Neutrophil (primary cell): ENCODE measurements around the gene PDZRN4.

Experiments used
- H3K27ac ChIP-seq: fragments of 200-600 bp; sonication (generic); 2 replicates; pipeline ENCODE4 v1.5.1; 2016; ENCODE audit warnings: mild to moderate bottlenecking, moderate library complexity
- H3K27me3 ChIP-seq: fragments of 200-600 bp; sonication (generic); 2 replicates; pipeline ENCODE4 v1.6.0; 2016; ENCODE audit warnings: mild to moderate bottlenecking
- H3K36me3 ChIP-seq: fragments of 200-600 bp; sonication (generic); 2 replicates; pipeline ENCODE4 v1.5.1; 2017
- H3K4me1 ChIP-seq, 2 experiments: fragments of 200-600 bp in 1 of 2; sonication (generic) in 1 of 2; 1 replicate in 1 of 2; 2 replicates in 1 of 2; pipeline versions ENCODE4 v1.5.1 to v1.6.1; 2013 to 2016; ENCODE audit warnings: low read depth in 1 of 2, low read length in 1 of 2, mild to moderate bottlenecking in 1 of 2, moderate library complexity in 1 of 2; ENCODE audit not compliant: control insufficient read depth in 1 of 2, insufficient read depth in 1 of 2
- H3K4me3 ChIP-seq, 2 experiments: fragments of 200-600 bp in 1 of 2; sonication (generic) in 1 of 2; 1 replicate in 1 of 2; 2 replicates in 1 of 2; pipeline ENCODE4 v1.5.1; 2013 to 2016; ENCODE audit warnings: low read depth in 1 of 2, low read length in 1 of 2, mild to moderate bottlenecking in 1 of 2, moderate library complexity in 1 of 2
- H3K9me3 ChIP-seq: fragments of 200-600 bp; sonication (generic); 2 replicates; pipeline ENCODE4 v1.5.1; 2016
- CTCF ChIP-seq: fragments of 200-600 bp; sonication (generic); IDR thresholded peaks from 2 replicates; pipeline ENCODE4 v1.5.1; 2016; ENCODE audit warnings: antibody characterized with exemption

The PDZRN4 gene

DNA sequence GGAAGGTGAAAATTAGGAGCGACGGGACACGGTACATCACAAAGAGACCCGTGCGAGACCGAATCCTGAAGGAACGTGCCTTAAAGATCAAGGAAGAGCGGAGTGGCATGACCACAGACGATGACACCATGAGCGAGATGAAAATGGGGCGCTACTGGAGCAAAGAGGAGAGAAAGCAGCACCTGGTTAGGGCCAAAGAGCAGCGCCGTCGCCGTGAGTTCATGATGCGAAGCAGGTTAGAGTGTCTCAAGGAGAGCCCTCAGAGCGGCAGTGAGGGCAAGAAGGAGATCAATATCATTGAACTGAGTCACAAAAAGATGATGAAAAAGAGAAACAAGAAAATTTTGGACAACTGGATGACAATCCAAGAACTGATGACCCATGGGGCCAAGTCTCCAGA is 385.3 kb downstream of the PDZRN4 start:
- Histone ChIP-seq H3K27ac (no peak overlapping the region), H3K9me3 (no peaks in the 10 kb centered on the region), H3K36me3 (no peaks in the 10 kb centered on the region), H3K4me3 (no peak overlapping the region), H3K4me1 (no peaks in the 10 kb centered on the region), H3K27me3 (no peaks in the 10 kb centered on the region)
- no peak for TF ChIP-seq CTCF

- no peak for TF ChIP-seq CTCF
- Histone ChIP-seq H3K9me3 (no peaks in the 10 kb centered on the region), H3K4me1 (no peaks in the 10 kb centered on the region), H3K27ac (no peak overlapping the region), H3K36me3 (no peaks in the 10 kb centered on the region), H3K4me3 (no peak overlapping the region), H3K27me3 (no peaks in the 10 kb centered on the region)
Measured at GRCh38 chr12:41576925-41577324, 388.8 kb downstream of the PDZRN4 start.

DNA sequence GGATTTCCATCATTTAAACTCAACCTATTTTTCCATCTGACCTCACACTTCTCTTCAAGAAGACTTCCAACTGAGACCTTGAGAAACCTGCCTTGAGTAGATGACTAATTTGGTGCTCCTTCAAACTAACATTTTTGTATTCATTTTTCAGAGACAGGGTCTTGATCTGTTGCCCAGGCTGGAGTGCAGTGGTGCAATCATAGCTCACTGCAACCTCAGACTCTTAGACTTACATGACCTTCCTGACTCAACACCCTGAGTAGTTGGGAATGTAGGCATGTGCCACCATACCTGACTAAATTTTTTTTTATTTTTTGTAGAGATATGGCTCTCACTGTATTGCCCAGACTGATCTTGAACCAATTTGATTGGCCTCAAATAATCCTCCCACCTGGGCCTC is 389.9 kb downstream of the PDZRN4 start:
- Histone ChIP-seq H3K27ac (no peak overlapping the region), H3K36me3 (no peaks in the 10 kb centered on the region), H3K9me3 (no peaks in the 10 kb centered on the region), H3K4me1 (no peaks in the 10 kb centered on the region), H3K4me3 (no peak overlapping the region), H3K27me3 (no peaks in the 10 kb centered on the region)
- no peak for TF ChIP-seq CTCF

GRCh38 chr12:41585784-41586183 is 397.7 kb downstream of the PDZRN4 start:
- TF ChIP-seq CTCF: no peak
- Histone ChIP-seq H3K27me3 (no peaks in the 10 kb centered on the region), H3K36me3 (no peaks in the 10 kb centered on the region), H3K9me3 (no peaks in the 10 kb centered on the region), H3K4me3 (no peak overlapping the region), H3K4me1 (no peaks in the 10 kb centered on the region), H3K27ac (no peak overlapping the region)

DNA sequence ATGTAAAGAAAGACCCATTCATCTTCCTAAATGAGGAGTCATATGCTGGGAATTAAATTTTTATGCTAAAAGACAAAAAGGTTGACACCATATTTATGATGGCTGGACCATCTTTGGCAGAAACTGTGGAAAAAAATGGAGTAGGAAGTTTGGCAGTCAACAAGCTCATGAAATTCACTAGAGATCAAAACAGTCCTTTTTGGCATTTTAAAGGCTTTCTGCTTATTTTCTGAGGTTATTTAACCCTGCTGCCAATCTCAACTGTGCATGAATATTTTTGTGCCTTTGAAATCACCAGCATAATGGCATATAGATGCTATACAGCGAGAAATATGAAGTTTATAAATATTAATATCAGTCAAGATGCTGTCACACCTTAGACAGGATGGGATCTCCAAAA is 399.5 kb downstream of the PDZRN4 start:
- H3K27ac ChIP-seq: no peak overlapping the region

More for the DNA sequence above, 399.5 kb downstream of the PDZRN4 start:
- no peaks in the 10 kb centered on the region for H3K4me1 ChIP-seq
- H3K9me3 ChIP-seq: no peaks in the 10 kb centered on the region
- H3K27me3 ChIP-seq: no peaks in the 10 kb centered on the region
- no peaks in the 10 kb centered on the region for H3K36me3 ChIP-seq
- TF ChIP-seq CTCF: no peak
- no peak overlapping the region for H3K4me3 ChIP-seq
